Stomach (tissue), 9 donors: ENCODE results near the gene PHKB. TPM values are rescaled to one million over a fixed set of nuclear protein-coding genes. Genes with fewer than 3 reads are reported as not detected.

Experiments
- DNase-seq, 2 donors: peaks; one replicate each; pipeline versions ENCODE4 v3.0.0 to v3.0.0-alpha.2; 2013 to 2019
- H3K27ac ChIP-seq, 5 donors: fragments of 200-600 bp in 4 of 5; sonication (generic) in 4 of 5; one replicate each; pipeline ENCODE4 v1.5.1; 2013 to 2019; ENCODE audit warnings: mild to moderate bottlenecking in 1 of 5, moderate library complexity in 1 of 5
- H3K27me3 ChIP-seq, 3 donors: fragments of 200-600 bp; sonication (generic); one replicate each; pipeline ENCODE4 v1.5.1; 2017 to 2019; ENCODE audit warnings: mixed run types in 1 of 3
- H3K36me3 ChIP-seq, 4 donors: fragments of 200-600 bp; sonication (generic); 1 replicate in 3 of 4; 2 replicates in 1 of 4; pipeline ENCODE4 v1.5.1; 2016 to 2019
- H3K4me1 ChIP-seq, 4 donors: fragments of 200-600 bp; sonication (generic); one replicate each; pipeline ENCODE4 v1.5.1; 2016 to 2019
- H3K4me3 ChIP-seq, 4 donors: fragments of 200-600 bp; sonication (generic) in 3 of 4; one replicate each; pipeline ENCODE4 v1.5.1; 2016 to 2019; ENCODE audit warnings: mild to moderate bottlenecking in 1 of 4
- H3K9me3 ChIP-seq, 4 donors: fragments of 200-600 bp; sonication (generic); one replicate each; pipeline ENCODE4 v1.5.1; 2016 to 2019
- CTCF ChIP-seq, 7 experiments: fragments of 450-650 bp in 4 of 7; fragments of 200-600 bp in 3 of 7; sonication (generic) in 3 of 7; IDR thresholded peaks; one replicate each; pipeline ENCODE4 v1.5.1; 2016 to 2019; ENCODE audit warnings: antibody characterized with exemption in 7 of 7, control low read depth in 2 of 7, mild to moderate bottlenecking in 1 of 7
- EP300 ChIP-seq: sonication (generic); formaldehyde crosslinking; IDR thresholded peaks from one replicate; pipeline ENCODE4 v1.6.1; 2017; ENCODE audit warnings: antibody characterized with exemption
- POLR2A ChIP-seq, 4 donors: fragments of 450-650 bp; IDR thresholded peaks; one replicate each; pipeline ENCODE4 v1.6.1; 2016; ENCODE audit warnings: antibody characterized with exemption in 4 of 4, control low read depth in 2 of 4, mild to moderate bottlenecking in 1 of 4, moderate library complexity in 1 of 4
- POLR2AphosphoS5 ChIP-seq, 3 donors: sonication (generic); formaldehyde crosslinking; IDR thresholded peaks; one replicate each; pipeline ENCODE4 v1.6.1; 2016; ENCODE audit warnings: antibody characterized with exemption in 3 of 3
- WGBS, 5 donors: extraction: QIAGEN DNeasy Blood & Tissue Kit in 3 of 5; methylation state at CpG; one replicate each; pipeline versions ENCODE4 v1.1.5 to v1.1.7; 2013 to 2018; 5-methylcytosine and 5-hydroxymethylcytosine counted together
- intact Hi-C: fragments of 100-400 bp; cut with DNase I; formaldehyde crosslinking; loops from one replicate; pipeline ENCODE4 v1.15.1; 2023; ENCODE audit warnings: low total_unique reads
- polyA plus RNA-seq, 3 donors: library from polyadenylated mRNA; stranded (reverse); fragments of 200-250 nt; gene quantifications; one replicate each; pipeline ENCODE4 v1.2.3, GENCODE V29; 2013
- total RNA-seq, 5 donors: library from RNA; depleted of rRNA; stranded (reverse); fragments of >200 nt; gene quantifications; one replicate each; pipeline versions ENCODE4 v1.1.0 to v1.2.3, GENCODE V29; 2014 to 2016
- donor health status: healthy with polysubstance abuse.
- donor health status: Bipolar disorder and iron deficiency.
- donor health status: healthy.

The PHKB gene
- total and polyA plus RNA-seq, 8 donors, result 17.5 to 163 (median 51.6) TPM

GRCh38 chr16:47480410-47480809 is 19.3 kb downstream of the PHKB start:
- Histone ChIP-seq H3K4me3 (no peak overlapping the region), H3K9me3 (no peaks in the 10 kb centered on the region), H3K36me3 (no peaks in the 10 kb centered on the region), H3K4me1 (peaks cover 0 to 33% (median 6%) of the 10 kb centered on the region in 4 donors), H3K27ac (no peak overlapping the region), H3K27me3 (no peaks in the 10 kb centered on the region)
- WGBS, 5 donors, result 91 to 98% (median 97%) methylated on average over 3 of the region's 3 CpGs
- intact Hi-C loops, result no loop called here
- DNase-seq, result no peak
- no peak for TF ChIP-seq POLR2A (IDR thresholded peaks at IDR 0.05)
- no peak for TF ChIP-seq POLR2AphosphoS5 (IDR thresholded peaks at IDR 0.05)
- no peak for TF ChIP-seq EP300
- TF ChIP-seq CTCF (IDR thresholded peaks at IDR 0.05), result no peak

- H3K4me1 ChIP-seq, result peaks cover 0 to 21% (median 6%) of the 10 kb centered on the region in 4 donors
Measured at GRCh38 chr16:47481698-47482374, 20.7 kb downstream of the PHKB start.

GRCh38 chr16:47483616-47484015 is 22.5 kb downstream of the PHKB start:
- TF ChIP-seq POLR2A (IDR thresholded peaks at IDR 0.05), result no peak
- TF ChIP-seq POLR2AphosphoS5 (IDR thresholded peaks at IDR 0.05), result no peak
- H3K36me3 ChIP-seq, result peaks cover 0 to 13% (median 8%) of the 10 kb centered on the region in 4 donors
- H3K4me3 ChIP-seq, result no peak overlapping the region
- no peaks in the 10 kb centered on the region for H3K27me3 ChIP-seq
- 77 to 97% (median 93%) methylated on average over 2 of the region's 2 CpGs for WGBS, 5 donors
- DNase-seq, result no peak
- intact Hi-C loops, result no loop called here
- H3K9me3 ChIP-seq, result peaks cover 0 to 7% (median under 1%) of the 10 kb centered on the region in 4 donors
- no peak overlapping the region for H3K27ac ChIP-seq
- H3K4me1 ChIP-seq, result peaks cover 0 to 12% (median 5%) of the 10 kb centered on the region in 4 donors

More at GRCh38 chr16:47481698-47482374, 20.7 kb downstream of the PHKB start:
- DNase-seq, result no peak
- Histone ChIP-seq H3K9me3 (no peaks in the 10 kb centered on the region), H3K36me3 (no peaks in the 10 kb centered on the region), H3K27ac (no peak overlapping the region), H3K27me3 (no peaks in the 10 kb centered on the region), H3K4me3 (no peak overlapping the region)
- TF ChIP-seq EP300 (no peak), POLR2AphosphoS5 (IDR thresholded peaks at IDR 0.05) (no peak), POLR2A (IDR thresholded peaks at IDR 0.05) (no peak), CTCF (IDR thresholded peaks at IDR 0.05) (no peak)
- 70 to 82% (median 76%) methylated on average over 6 of the region's 6 CpGs for WGBS, 5 donors
- intact Hi-C loops, result no loop called here

- TF ChIP-seq POLR2A (IDR thresholded peaks at IDR 0.05) (no peak), EP300 (no peak), POLR2AphosphoS5 (IDR thresholded peaks at IDR 0.05) (no peak), CTCF (IDR thresholded peaks at IDR 0.05) (no peak)
- intact Hi-C loops, result no loop called here
Measured at GRCh38 chr16:47486856-47487255, 25.7 kb downstream of the PHKB start.

GRCh38 chr16:47488051-47488450 is 26.9 kb downstream of the PHKB start:
- peaks cover 0 to 27% (median 18%) of the 10 kb centered on the region in 4 donors for H3K36me3 ChIP-seq
- 85 to 99% (median 97%) methylated on average over 3 of the region's 3 CpGs for WGBS, 5 donors
- no peaks in the 10 kb centered on the region for H3K27me3 ChIP-seq
- peaks cover 0 to 9% (median 7%) of the 10 kb centered on the region in 4 donors for H3K4me1 ChIP-seq
- no peak for DNase-seq
- H3K27ac ChIP-seq, result no peak overlapping the region
- intact Hi-C loops, result no loop called here
- peaks cover 8 to 44% (median 28%) of the 10 kb centered on the region in 4 donors for H3K9me3 ChIP-seq
- H3K4me3 ChIP-seq, result no peak overlapping the region
- TF ChIP-seq CTCF (IDR thresholded peaks at IDR 0.05) (no peak), POLR2A (IDR thresholded peaks at IDR 0.05) (no peak), EP300 (no peak), POLR2AphosphoS5 (IDR thresholded peaks at IDR 0.05) (no peak)

More at GRCh38 chr16:47486856-47487255, 25.7 kb downstream of the PHKB start:
- Histone ChIP-seq H3K4me1 (peaks cover 0 to under 1% (median 0%) of the 10 kb centered on the region in 4 donors), H3K27me3 (no peaks in the 10 kb centered on the region), H3K36me3 (peaks cover 0 to 27% (median 18%) of the 10 kb centered on the region in 4 donors), H3K4me3 (no peak overlapping the region), H3K27ac (no peak overlapping the region), H3K9me3 (peaks cover 8 to 38% (median 22%) of the 10 kb centered on the region in 4 donors)
- no peak for DNase-seq
